HG02852 (cell line): Measurements from ENCODE around the gene PNPLA7.
"Not testable (repeated sequence)": the region's sequence is repeated elsewhere in the genome, so short reads cannot be mapped to it uniquely, and the experiment has no call there.

Experiments
- ATAC-seq: cut with Tn5 transposase; IDR thresholded peaks from one replicate; pipeline ENCODE4 v1.9.1; 2021; ENCODE audit warnings: mild to moderate bottlenecking, moderate library complexity; ENCODE audit not compliant: unreplicated experiment

PNPLA7 gene

DNA sequence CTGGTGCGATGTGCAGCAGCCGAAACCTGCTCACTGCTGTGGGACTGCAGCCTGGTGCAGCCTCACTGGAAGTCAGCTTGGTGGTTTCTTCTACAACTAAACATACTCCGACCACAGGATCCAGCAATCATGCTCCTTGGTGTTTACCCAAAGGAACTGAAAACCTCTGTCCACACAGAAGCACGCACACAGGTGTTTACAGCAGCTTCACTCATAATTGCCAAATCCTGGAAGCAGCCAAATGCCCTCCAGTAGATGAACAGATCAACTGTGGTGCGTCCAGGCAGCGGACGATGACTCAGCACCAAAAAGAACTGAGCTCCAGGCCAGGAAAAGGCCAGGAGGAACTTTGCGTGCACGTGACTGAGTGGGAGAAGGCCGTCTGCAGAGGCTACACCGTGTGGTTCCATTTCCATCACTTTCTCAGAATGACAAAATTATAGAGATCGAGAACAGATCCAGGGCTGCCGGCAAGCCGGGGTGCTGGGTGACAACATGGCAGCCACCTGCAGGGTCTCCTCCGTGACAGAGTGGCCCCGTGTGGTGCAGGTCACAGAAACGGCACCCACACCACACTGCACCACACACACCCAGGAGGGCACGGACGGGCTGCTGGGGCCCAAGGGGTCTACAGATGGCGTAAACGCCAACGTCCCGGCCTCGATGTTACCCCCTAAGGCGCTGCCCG, 68.0 kb downstream of the PNPLA7 start:
- no peak for ATAC-seq

DNA sequence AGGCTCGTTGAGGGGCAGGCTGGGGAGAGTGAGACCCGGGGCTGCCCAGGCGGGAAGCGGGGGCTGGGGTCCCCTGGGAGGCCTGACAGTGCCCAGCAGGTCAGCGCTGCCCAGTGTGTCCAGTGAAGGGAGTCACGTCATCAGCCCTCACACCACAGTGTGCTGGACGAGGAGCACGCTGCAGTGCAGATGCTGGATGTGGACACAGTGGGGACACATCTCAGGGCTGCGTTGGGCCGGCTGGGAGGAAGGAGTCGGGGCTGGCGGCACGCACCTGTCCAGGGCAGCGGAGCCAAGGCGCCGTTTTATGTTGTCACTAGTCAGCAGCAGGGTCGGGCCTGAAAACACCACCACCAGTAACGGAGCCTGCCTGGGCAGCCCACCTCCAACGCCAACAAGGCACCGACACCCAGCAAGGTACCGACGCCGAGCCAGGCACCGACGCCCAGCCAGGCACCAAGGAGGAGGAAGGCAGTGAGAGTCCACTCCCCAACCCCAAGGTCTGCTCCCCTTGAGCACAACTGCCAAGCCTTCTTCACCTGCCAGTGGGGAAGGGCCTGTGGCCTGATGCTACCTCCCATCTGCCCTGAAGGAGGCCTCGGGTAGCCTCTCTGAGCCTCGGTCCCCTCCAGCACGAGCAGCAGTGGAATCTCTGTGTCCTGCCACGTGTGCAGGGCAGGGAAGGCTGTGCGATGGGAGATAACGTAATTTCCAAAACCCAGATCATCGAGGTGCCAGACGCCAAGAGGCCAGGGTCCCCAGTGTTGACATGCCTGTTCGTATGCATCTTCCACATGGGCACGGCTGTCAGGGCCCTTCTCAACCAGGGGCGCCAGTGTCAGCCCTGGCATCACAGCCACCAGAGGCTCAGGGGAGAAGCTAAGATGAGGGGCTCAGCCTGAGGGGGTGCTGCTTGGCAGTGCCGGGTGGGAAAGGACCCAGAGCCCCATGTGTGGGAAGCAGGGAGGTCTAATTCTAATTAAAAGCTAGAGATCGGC, 69.2 kb downstream of the PNPLA7 start:
- no peak for ATAC-seq

DNA sequence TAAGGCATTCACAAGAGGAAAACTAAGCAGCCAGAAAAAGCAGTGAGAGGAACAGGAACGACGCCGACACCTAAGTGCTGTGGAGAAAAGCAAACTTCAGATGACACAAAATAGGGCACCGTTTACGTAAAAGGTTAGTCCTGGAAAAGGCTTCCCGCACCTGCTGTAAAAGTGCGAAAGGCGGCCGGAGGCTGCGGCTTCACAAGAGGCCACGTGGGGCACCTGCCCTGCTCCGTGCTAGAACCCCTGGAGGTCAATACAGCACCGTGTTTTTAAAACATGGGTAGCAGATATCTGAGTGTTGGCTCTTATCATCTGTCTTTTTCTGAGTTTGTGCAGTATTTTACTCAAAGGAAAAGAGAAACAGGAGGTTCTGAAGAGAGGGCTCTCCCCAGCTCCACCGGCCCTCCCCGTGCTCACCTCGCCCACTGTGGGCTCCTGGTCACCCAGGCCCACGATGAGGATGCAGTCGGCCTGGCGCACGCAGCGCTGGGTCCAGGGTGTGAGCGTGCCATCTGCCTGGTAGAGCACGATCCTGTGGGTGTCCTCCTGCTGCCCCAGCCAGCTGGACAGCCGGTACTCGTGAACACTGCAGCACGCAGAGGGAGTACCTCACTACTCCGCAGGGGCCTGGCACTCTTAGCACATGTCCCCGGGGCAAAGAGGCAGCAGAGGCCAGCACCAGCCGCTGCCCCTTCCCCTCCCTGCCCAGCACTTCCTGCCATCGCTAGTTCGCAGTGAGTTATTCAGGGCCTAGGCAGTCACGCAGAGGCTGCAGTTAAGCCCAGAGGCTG, 70.1 kb downstream of the PNPLA7 start:
- ATAC-seq = no peak

DNA sequence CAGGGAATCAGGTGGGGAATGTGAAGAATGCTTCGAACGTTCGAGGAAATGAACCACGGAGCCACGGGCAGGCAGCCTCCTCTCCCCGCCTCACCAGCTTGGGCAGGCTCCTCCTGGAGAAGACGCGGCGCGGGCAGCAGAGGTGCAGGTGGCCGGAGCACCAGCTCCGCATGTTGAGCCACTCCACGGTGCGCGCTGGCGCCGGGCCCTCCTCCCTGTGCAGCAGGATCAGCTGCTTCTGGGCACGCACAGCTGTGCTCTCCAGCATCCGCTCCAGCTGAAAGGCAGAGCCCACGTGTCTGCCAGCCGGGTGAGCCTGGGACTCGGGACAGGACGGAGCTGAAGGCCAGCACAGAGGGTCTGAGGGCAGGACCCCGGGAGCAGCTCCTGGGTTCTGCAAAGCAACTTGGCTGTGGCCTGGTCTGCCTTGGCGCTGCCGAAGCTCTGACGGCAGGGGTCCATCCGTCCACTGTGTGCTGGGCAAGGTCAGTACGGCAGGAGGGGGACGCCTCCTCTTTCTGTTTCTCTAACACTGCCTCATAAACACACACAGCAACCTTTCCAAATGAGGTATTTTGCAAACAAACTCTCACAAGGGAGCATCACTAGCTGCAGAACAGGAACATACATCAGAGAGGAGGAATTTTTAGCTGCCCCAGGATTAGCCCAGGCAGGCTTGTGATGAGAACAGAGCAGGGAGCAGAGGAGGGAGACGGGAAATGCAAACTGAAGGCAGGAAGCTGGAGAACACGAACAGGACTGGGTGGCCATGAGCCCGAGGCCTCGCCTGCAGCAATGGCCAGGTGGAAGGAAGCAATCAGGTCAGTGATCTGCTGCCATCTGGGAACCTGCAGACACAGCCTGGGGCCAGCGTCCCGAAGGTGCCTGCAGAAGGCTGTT, 71.0 kb downstream of the PNPLA7 start:
- ATAC-seq = no peak

DNA sequence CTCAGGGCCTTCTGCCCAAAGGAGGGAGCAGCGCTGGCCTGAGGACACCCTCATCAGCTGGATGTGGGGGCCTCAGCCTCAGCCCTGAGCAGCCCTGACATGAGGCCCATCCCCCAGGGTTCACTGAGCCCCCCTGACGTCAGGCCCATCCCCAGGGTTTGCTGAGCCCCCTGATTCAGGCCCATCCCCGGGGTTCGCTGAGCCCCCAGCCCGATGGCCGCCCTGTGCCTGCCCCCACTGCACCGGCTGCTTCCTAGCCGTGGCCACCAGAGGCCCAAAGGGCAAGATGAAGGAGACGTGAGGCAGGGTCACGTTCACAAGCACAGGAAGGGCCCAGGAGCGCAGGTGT, 71.6 kb downstream of the PNPLA7 start:
- no peak for ATAC-seq

DNA sequence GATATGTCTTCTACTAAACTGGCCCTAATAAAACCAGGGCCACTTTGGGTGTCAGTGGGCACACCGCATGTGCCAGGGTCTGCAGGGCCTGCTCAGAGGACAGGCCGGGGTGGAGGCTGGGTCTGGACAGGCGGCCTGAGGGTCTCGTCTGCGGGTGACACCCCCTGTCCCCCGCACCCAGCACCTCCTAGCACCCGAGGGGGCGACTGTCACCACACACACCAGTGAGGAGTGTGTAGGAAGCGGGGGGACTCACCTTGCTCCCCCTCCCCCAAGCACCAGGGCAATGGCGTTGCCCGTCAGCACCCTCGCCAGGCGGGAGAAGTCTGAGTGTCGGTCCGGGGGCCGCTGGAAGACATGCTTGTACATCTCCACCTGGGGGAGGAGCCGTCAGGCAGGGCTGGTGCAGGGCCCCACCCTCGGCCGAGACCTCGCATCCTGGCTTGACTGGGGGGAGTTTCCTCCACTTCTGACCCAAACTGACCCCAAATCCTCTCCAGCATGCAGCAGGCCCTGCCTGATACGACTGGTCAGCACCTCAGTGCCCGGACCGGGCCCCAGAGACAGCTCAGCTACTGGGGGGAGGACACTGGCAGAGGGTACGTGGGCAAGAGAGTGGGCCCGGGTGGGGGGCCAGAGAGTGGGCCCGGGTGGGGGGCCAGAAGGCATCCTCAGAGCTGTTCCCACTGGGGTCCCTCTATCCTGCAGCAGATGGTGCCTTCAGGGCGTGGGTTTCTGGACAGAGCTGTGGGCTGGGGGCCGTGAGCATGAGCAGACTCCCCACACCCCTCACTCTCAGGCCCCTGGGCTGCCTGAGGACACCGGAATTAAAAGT, 72.2 kb downstream of the PNPLA7 start:
- ATAC-seq = no peak

DNA sequence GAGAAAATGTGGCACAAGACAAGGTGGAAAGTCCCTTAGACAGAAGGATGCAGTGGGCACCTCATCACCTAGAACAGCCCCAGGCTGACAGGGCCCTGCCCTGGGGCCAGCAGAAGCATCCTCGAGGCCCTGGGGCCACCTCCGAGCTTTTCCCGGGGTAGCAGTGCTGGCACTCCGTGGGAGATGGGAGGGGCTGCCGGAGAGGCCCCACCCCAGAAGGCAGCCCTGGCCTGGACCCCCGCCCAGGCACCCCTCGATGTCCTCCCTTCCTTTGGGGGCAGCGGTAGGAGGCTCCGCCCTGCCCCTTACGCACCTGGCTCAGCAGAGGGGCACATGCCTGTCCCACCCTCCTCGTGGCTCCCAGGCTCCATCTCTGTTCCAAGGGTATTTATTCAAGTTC, 73.3 kb downstream of the PNPLA7 start:
- no peak for ATAC-seq

DNA sequence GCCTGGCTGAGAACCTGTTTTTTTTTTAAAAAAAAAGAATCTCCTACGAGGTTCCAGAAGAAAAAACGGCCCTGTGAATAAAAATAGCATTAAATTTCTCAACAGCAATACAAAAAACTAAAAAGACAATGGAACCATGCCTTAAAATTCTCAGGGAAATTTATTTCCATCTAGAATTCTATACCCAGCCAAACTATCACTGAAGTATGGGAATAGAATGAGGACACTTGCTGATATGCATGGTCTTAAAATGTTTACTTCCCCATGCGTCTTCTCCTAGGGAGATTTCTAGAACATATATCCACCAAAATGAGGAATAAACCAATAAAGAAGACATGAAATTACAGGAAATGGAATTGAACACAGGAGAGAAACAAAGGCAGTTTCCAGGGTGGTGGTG, 74.5 kb downstream of the PNPLA7 start:
- ATAC-seq = no peak

DNA sequence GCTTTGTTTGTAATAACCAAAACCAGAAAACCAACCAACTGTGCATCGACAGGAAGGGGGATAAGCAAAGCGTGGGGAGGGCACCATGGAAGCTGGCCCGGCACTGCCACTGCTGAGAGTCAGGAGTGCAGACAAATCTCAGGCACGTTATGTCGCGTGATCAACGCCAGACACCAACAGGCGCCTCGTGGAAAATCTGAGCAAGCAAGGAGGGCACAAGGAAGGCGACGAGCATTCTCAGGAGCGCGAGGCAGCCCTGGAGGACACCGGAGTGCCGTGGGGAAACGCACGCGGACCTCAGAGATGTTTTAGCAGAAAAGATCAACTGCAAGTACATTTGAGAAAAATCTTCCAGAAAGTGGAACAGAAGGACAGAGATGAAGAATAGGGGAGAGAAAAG, 75.9 kb downstream of the PNPLA7 start:
- no peak for ATAC-seq

DNA sequence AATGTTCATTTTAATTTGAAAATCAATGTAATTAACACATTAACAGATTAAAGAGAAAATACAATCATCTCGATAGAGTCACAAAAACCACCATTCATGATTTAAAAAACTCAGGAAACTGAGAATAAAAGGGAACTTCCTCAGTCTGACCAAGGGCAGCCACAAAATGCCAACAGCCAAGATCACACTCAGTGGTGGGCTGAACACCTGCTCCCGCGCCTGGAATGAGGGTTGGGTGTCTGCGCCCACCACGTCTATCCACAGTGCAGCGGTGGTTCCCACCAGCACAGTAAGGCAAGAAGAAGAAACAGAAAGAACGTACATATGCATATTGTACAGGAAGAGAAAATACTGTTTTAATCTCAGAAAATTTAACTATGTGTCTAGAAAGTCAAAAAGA, 79.4 kb downstream of the PNPLA7 start:
- ATAC-seq = no peak

DNA sequence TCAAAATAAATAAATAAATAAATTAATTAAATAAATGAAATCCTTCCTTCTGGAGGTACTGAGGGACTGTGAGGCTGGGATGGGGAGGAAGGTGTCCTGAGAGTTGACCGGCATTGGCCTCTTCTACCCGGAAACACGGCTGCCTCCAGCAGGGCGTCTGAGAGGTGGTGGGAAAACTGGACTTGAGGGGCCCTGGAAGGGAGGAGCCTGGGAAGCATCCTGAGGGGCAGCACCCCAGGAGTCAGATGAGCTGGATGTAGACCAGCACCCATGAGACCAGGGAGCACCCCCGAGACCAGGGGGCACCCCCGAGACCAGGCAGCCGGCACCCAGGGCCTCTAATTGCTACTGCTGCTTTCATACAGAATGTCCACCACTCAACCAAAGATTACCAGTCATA, 82.3 kb downstream of the PNPLA7 start:
- ATAC-seq = no peak

DNA sequence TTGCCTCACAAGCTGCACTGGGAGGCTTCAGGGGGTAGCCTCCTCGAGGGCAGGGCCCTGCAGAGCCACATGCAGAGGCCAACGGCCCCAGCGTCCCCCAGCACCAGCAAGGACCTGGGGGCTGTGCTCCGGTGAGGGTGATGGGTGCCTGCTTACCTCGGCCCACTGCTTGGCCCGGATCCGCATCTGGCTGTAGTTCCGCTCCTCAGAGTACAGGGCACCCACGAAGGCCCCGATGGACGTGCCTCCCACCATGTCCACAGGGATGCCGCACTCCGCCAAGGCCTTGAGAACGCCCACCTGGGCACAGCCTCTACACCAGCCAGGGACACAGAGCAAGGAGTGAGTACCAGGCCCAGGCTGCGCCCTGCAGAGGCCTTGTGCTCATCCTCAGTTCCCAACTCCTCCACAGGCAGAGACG, 83.0 kb downstream of the PNPLA7 start:
- ATAC-seq = no peak

DNA sequence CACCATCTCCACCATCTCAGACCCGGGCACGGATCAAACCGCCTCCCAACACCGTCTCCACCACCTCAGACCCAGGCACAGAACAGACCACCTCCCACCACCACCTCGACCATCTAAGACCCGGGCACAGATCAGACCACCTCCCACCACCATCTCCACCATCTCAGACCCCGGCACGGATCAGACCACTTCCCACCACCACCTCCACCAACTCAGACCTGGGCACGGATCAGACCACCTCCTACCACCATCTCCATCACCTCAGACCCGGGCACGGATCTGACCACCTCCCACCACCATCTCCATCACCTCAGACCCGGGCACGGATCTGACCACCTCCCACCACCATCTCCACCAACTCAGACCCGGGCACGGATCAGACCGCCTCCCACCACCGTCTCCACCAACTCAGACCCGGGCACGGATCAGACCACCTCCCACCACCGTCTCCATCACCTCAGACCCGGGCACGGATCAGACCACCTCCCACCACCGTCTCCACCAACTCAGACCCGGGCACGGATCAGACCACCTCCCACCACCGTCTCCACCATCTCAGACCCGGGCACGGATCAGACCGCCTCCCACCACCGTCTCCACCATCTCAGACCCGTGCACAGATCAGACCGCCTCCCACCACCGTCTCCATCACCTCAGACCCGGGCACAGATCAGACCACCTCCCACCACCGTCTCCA, 83.7 kb downstream of the PNPLA7 start:
- ATAC-seq = not testable (repeated sequence)

DNA sequence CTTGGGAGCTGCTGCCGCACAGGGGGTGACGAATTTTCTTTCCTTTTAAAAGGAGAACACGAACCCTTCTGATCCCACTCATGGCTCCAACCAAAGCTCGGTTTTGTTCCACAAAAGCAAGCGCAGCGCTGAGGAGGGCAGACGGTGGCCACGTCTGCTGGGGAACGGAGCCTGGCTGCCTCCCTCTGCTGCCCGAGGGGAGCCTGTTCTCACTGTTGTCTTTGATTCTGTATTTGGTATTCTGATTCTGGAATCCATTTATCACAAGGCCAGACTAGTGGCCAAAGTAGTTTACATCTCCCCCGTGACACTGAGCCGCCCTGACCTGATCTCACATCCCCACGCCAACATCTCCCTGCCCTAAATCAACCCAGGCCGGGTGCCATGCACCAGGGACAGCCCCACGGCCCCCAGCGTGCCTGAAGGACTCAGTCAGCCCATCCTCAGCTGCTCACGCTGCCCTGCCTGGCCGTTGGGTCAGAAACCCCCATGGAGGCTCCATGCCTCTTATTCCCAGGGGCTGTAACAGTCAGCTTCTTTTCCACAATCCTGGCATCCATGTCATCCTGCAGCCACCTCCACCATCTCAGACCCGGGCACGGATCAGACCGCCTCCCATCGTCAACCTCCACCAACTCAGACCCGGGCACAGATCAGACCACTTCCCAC, 84.3 kb downstream of the PNPLA7 start:
- ATAC-seq = no peak

DNA sequence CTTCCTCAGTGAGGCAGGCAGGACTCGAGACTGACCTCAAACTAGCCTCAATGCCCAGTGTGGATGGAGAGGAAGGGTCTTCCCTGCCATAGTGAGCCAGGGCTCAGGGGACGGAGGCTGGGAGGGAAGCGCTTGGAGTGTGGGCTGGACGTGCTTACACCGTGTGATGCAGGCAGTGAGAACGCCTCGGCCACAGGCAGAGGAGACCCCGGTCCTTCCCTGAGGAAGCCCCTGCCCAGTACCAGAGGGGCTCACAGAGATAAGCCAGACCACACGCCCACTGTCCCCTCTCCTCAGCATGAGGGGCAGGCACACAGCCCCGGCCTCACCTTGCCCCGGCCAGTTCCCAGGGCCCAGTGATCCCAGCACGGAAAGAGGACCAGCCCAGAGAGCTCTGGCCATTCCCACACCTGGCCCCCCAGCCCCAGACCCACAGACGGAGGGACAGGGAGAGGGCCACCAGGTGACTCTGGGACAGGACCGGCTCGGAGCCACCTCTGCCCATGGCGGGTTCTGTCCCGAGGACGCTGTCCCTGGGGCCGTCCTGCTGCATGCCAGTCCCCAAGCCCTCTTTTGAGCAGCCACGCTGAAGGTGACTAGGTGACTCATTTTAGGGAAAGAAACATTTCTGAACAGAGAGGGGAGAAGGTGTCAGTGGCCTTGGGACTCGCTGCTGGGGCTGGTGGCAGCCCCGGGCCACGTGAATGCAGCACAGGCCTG, 85.0 kb downstream of the PNPLA7 start:
- ATAC-seq = no peak

DNA sequence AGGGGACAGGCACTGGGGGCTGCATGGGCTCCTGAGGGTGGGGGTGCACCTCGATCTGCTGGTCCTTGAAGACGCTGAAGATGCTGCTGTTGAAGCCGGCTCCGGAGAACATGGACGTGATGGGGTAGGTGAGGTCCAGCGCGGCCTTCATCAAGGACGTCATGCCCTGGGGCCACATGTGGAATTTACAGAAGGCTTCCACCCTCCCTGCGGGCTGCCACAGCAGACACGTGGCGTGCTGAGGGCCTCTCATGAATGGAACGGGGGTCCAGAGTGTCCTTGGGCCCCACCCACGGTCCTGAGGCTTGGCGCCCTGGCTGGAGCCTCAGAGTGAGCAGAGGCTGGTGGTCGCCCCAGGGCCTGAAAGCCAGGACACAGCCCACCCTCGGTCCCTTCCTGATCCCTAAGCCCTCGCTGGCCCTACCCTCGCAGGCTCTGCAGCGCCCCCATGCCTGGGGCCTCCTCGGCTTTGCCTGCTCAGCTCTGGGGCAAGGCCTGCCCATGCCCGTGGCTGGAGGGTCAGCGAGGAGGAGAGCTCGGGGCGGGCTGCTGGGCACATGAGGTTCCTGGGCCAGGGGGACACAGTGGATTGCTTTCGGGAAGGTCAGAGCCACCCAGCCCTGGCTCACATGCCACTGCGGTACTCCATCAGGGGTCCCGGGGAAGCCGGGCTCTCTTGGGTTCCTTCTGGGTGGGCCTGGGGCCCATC, 85.8 kb downstream of the PNPLA7 start:
- no peak for ATAC-seq

DNA sequence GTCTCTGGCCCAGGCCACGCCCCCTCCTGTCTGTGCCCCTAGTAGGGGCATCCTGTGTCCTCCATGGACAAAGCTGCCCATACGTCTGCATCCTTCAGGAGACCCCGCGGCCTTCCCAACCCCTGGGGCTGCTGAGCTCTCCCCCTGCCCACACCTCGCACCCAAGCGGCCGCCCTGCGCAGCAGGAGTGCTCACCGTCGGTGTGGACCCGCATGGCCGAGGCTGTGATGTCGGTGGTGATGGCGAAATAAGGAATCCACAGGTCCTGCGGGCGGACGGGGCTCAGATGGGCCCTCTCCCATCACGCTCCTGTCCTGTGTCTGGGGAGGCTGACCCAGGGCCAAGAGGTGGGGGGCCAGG, 86.3 kb downstream of the PNPLA7 start:
- no peak for ATAC-seq
